GM18498 (cell line): ENCODE results near the gene TAGAP.

Experiments
- ATAC-seq: cut with Tn5 transposase; IDR thresholded peaks from one replicate; pipeline ENCODE4 v1.9.1; 2021; ENCODE audit warnings: mild to moderate bottlenecking, moderate library complexity; ENCODE audit not compliant: unreplicated experiment

Gene TAGAP

DNA sequence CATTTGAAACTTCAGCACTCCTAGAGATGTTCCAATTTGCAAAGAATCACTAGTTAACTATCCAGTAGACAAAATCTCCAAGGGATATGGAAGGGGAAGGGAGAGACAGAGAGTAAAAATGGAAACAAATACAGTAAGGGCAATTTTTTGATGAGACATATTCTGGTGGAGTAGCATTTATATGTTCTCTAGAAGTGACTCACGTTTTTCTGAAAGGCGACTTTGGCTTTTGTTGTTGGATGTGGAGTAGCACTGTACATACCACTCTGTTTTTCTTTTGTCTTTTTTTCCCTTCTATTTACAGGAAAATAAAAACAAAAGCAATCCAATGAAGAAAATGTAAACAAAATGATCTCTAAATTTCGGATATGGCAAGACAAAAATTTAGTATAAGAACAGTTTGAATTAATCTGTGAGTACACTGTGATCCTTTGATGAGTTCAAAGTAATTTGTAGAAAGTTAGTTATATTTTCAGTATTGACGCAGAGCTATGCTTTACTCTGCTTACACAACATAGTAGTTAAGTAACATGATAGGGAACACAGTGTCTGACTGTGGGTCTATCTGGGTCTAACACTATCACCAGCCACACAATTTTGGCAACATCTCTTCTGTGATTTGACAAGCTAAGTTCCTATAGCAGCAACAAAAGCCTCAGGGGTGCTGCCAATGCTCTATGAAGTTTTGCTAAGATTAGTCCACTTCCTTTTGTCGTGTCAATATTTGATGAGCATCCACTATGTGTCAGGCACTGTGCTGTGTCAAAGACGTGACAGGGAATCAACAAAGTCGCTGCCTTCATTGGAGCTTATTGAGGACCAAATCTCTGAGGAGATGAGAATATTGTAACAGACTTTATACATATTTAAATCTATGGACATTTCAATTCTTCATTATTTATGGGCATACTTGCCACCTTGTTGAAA lies 27.3 kb upstream of the TAGAP start:
- no peak for ATAC-seq

DNA sequence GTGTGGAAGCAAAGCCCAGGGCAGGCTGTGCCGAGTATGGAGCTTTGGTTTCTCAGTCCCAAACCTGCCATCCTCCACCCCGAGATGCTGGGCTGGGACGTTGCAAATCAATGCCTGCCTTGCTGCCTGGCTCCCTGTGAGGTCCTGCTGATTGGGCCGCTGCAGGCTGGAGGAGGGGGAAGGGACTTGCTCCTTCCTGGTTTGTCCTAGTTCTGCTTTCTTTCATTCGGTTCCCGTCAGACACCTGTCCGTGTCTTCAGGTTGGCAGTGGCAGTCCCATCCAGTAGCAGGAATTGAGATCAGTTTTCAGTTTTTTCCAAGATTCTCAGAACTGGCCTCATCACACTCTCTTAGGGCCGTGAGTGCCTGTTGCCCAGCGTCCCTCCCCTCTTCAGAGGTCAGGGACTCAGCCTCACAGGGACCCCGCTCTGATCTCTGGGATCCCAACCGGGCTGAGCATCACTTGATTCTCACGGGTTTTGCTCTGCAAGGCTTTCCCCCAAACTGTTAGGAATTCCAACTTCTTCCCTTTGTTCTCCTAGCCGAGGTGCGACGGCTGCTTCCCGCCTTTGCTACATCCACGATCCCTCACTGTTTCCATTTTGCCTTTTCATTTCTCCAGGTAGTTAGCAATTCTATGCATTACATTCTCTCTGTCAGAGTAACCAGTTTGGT lies 24.2 kb upstream of the TAGAP start:
- ATAC-seq = no peak

DNA sequence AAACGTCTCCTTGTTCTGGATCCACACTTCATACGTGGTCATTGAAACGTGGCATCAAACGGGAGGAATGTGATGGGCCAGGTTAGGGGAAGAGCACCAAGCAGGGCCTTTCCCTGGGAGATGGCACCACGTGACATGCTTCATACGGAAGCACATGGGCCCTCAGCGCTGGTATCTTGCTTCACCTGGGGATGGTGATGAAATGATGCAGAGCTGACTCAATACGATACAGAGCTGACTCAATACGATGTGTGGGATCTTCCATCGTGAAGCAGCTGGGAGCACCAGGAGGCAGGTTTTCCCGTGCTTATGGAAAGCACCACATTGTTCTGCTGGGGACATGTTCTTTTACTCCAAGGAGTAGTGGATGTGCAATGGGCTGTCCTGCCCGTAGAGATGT lies 22.5 kb upstream of the TAGAP start:
- ATAC-seq = no peak

DNA sequence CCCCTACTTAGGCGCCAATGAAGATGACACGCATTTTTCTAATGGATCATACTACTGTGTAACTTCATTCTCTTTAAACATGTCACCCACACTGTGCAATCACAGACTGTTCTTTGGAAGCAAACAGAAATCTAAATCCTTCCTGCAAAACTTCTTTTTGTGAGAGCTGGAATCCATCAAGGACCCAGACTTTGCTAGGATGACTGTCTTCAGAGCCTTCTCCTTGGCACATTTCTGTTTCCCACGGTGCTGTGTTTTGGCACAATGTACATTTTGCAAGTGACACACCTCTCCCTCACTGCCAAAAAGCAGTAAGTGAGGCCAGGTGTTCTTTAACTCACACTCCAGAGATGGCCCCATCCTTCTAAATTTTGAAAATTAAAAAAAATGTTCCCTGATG lies 21.7 kb upstream of the TAGAP start:
- no peak for ATAC-seq

DNA sequence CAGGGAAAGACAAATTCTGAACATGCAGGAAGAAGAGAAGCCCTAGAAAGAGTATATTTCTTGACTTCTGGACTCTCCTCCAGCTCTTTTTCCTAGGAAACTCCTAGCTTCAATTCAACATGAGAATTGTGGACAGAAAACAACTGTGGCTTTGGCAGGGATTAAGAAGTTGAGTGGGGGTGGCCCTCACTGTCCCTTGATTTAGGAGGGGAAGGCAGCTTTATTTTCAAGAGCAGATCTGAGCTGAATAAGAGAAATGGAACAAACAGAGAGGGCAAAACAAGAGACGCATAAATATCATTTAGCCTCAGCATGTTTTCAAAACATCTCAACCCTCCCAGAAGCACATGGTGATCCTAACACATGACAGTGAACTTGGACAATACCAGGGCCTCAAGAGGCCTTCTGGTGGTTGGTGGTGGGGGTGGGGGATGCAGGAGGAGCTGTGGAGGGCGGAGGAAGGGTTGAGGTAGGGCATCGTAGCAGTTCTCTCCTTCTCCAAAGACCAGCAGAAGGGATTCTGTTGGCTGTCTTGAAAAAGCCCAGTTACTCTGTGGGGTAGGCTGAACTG lies 21.1 kb upstream of the TAGAP start:
- ATAC-seq = no peak

DNA sequence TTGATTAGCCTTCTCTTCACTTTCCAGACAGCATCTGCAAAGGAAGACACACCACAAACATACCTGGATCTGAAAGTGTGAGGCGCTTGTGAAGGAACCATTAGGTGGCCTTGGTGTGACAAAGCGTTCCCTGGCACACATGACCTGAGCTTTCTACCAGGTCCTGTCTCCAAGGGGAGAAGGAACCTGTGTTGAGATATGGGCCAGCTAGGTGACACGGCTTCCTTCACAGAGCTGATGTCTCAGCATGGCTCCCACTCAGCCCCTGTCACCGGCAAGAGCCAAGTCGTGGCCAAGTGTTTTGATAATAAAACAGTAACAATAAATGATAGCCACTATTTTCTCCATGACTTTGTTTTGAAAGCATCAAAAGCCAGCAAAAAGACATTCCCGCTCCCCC lies 20.3 kb upstream of the TAGAP start:
- no peak for ATAC-seq

DNA sequence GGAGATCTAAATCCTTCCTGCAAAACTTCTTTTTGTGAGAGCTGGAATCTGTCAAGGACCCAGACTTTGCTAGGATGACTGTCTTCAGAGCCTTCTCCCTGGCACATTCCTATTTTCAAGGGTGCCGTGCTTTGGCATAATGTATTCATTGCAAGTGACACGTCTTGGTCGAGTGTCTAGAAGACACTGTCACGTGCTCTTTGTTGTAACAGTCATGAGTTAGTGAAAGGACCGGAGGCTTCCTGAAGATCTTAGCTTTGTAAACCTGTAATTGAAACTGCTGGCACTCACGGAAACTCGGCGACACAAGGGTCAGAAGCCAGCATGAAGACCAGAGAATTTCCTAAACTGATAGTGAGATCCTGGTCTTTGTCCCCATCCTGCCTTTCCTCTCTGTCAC lies 19.7 kb upstream of the TAGAP start:
- no peak for ATAC-seq

DNA sequence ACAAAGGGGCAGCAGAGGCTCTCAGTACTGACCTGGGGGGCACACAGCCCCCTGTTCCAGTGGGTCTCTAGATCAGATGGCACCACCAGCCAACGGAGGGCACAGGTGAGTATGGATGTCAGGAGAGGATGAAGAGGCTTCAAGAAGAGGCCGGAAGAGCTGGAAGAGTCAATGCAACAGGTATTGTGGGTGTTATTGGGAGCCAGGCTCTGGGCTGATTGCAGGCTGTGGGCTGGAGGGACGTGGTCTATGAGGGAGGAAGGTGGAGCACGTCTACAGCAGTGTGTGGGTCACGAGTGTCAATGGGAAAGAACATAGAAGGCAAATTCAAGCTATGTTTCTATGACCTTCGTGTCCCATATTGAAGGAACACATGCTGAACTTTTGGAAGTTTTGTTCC lies 18.8 kb upstream of the TAGAP start:
- ATAC-seq = no peak

DNA sequence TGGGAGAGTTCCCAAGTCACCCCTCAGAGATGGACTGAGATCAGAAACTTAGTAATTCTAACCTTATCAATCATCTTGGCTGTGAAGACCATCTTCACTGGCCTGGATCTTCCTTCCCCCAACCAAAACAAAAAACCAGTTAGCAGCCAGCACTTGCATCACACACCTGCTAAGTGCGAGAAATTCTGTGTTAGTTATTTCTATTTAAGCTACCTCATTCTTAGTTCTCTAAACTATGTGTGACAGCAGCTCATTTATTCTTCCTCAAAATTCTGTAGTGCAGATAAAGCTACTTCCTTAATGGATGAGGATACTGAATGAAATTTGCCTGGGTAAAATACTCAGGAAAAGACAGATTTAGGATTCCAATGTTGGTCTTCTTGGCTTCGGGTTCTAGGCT lies 18.2 kb upstream of the TAGAP start:
- ATAC-seq = no peak

DNA sequence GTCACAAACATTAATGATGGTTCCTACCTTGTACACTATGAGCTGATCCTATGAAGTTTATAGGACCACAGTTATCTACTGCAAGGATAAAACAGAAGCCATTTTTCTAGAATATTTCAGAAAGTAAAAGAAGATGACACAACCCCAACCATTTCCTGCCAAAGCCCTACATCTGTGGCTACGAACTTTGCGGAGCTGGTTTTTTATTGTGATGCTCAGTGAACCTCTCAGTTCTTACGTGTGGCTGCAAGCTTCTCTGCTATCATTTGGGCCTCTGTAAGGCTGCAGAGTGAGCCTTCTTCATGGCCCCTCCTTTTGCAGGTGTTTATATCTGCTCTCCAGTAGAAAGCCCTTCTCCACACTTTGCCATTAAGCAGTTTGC lies 17.8 kb upstream of the TAGAP start:
- ATAC-seq = peak; percentile 72

DNA sequence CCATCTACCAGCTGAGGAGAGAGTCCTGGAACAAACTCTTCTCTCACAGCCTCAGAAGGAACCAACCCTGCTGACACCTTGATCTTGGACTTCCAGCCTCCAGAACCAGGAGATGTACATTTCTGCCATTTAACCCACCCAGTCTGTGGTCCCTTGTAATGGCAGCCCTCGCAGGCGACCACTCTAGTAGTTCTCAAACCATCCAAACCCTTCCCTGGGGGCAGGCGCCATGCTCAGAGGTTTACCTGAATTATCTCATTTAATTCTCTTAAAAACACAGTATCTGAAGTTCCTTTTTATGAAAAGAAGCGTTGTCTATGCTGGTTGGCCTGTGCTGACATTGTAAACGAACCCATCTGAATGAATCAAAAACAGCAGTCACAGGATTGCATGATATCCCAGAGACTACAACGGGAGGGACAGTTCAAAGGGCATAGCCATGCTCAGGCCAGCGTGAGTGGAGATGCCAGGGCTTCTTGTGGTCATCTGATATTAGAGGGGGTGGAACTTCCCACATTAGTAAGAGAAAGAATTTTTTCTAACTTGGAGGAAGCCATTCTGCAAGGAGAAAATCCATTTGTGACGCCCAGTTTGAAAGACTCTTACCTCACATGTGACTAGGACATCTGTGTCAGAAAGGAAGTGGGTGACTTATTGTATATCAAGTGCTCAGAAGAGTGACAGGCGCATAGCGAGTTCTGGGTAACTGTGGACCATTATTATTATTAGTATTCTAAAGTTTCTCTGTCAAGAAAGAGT lies 17.2 kb upstream of the TAGAP start:
- ATAC-seq = peak; percentile 67

DNA sequence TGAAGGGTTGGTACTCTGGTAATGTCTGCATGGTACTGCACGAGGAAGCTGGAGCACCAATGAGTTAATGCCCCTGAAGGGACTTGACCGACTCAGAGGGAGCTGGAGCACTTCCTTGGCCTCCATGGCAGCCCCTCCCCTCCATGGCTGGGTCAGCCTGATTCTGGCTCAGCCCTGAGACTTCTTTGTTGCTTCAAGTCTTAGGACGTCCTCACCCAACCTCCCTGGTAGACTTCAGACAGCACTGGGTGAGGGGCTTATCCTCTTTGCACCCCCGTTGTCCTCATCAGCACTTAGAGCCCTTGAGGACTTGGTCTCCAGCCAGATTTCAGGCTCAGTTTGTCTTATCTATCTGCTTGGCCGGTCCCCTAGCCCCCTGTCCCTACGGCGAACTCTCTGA lies 16.4 kb upstream of the TAGAP start:
- ATAC-seq = no peak

DNA sequence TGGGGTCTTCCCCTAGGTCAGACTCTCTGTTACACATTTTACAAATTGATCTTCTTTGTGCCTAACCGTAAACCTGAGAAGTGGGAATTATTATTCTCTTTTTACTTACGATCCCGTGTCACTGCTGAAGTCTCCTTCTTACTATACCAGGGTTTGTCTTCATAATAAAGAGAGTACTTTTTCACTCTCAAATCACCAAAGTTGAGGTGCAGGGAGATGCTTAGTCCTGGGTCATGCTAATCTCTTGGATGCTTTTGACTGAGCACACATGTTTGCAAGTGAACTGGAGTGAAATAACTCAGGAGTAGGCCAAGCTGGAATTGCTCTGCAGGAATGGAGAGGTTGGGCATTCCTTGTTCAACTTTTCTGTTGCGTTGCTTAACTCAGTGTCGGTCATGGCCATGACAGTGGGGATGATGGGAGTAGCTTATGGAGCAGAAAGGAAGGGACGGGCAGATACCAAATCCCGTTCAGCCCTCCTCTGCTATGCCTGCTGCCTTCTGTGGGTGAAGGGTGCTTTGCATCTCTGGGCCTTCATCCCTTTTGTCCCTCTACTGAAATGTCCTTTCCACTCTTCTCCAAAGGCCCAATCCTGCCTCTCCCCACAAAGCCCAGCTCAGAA lies 15.2 kb upstream of the TAGAP start:
- ATAC-seq = no peak

DNA sequence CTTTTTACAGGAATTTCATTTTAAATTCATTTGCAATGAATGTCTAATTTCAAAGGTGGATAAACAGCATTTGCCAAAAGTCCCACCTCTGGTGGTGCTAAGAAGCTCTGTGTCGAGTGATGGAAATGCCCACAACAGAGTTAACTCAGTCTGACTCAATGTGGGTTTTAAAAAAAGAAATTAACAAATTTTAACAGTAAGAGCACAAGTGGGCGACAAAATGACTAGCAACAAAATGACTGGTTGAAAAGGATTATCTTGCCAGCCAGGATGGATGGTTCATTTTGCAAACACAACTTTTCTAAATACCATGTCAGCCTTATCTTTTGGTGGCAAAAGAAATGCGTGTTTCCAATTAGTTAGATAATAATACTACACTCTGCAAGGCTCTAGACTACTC lies 14.3 kb upstream of the TAGAP start:
- ATAC-seq = no peak

DNA sequence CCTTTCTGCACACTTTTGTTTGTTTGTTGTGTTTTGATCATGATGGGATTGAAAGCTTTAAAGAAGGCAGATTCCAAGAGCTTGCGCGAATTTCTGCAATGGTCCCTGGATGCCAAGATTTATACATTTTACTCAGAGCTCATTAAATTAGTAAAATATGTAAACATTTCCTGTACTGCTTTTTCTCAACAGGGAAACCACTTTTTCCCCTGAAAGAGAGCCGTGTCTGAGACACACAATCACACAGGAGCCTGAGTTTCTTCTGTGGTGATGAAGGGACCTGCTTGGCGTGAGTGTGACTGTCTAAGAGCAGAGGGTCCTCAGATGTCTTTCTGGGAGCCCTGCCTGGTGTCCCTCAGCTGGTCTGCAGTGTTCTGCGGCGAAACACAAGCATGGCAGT lies 12.1 kb upstream of the TAGAP start:
- ATAC-seq = no peak

DNA sequence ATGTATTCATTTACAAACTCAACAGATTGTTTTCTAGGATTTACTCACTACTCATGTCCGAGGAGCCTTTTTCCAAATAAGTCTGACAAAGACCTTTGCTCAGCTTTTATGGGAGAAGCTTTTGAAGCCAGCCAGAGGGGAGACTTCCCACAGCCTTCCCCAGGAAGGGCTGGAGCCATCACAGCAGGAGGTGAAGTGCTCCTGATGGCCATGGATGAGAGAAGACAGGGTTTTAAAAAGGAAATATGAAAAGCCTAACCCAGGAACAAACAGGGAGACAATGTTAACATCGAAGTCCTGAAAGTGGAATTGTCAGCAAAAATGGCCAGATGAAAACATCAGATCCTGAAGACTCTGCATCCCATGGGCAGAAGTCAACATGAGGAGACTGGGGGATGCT lies 11.6 kb upstream of the TAGAP start:
- ATAC-seq = no peak

DNA sequence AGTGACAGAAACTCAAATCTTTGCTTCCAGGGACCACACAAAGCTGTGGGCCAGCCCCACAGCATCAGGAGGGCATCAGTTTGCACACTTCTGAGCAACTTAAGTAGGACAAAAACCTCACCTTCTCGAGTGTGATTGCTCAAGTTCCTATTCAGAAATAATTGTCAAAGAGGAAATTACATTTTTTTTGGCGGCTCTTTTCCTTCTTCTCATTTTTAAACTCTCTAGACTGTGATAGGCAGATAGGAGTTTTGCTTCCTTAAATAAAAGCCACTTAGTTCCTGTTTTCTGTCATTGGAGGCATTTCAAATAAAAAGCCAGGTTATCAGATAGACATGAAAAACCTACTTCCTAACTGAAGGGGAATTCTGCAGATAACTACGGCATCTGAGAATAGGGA lies 11.2 kb upstream of the TAGAP start:
- ATAC-seq = no peak

DNA sequence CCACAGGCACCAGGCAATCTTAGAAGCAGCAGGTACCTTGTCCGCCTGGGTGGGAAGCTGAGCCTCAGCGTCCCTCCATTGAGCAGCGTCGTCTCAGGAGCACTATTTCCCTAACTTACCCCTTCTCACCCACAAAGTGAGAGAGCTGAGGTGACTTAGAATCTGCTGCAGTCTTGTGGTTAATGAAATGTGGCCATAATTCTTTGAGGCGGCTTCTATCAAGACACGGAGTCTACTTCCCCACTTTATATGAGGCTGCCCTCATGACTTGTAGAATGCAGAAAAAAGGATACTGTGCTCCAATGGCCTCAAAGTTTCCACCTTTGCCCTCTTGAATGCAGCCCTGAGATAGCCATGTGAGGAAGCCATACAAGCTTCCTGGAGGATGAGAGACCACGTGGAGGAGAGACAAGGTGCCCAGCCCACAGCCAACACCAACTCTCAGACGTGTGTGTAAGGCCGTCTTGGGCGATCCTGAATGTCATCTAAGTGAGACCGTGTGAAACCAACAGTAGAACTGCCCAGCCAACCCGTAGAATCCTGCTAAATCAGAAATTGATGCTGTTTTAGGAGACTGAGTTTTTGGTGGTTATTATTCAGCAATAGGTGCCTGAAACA lies 9.1 kb upstream of the TAGAP start:
- no peak for ATAC-seq

DNA sequence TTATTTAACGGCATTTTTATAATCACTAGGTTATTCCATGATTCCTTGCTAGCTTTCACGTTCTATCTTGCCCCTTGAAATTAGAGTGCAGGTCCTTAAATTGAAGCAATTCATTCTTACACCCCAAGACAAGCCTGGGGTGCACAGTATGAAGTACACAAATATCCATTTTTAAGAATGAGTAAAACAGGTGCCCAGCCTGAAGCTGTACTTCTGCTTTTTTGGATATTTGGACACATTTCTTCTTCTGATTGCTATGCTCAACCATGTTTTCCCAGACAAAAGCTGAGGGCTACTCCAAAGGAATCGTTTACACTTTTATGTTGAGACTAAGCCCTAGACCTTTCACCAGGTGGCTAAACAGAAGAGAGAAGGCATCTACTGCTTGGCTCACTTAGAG lies 7.9 kb upstream of the TAGAP start:
- ATAC-seq = no peak

DNA sequence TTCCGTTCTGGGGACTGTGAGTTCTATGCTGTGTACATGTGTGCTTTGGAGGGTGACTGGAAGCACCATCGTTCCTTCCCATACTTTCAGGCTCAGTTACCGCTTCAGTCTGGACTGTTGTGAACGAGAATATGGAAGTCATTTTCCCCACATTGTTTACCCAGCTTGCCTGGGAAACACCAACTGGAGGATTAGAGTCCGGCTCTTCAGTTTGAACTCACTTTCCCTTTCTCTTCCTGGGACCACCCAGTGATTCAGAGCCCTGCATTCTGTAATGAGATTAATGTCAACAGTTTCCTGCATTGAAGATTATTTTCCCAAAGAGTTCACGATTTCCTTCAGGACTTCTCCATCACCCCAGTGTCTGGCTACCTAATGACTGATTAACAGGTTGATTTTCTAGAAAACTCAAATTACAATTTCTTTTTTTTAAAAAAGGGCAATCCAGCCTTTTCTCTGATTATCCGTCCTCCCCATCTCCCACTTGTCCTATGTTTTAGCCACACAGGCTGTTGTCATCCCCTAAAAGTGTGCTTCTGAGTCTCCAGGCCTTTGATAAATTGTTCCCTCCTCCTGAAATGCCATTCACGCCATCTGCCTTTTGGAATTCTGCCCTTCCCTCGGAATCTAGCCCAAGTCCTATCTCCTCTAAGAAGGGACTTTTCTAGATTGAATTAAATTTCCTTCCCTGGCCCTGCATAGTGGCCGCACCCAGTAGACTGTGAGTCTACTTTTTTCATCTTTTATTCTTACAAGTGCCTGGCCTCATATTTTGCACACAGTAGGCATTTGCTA lies 3.3 kb upstream of the TAGAP start:
- no peak for ATAC-seq
